MM.1S (cell line): ENCODE data around the gene MARCHF9.

Source experiments
- DNase-seq: peaks from one replicate; pipeline ENCODE4 v3.0.0-alpha.2; 2015
- H2AFZ ChIP-seq: fragments of 300-600 bp; sonication (generic); 2 replicates; pipeline ENCODE4 v1.6.0; 2016; ENCODE audit warnings: antibody characterized with exemption, low read length
- H3F3A ChIP-seq: fragments of 300-600 bp; sonication (generic); 2 replicates; pipeline ENCODE4 v1.6.1; 2016; ENCODE audit warnings: mild to moderate bottlenecking, antibody characterized with exemption, low read length, moderate library complexity, mixed read lengths; ENCODE audit not compliant: insufficient read depth
- H3K27ac ChIP-seq: fragments of 300-600 bp; sonication (generic); 2 replicates; pipeline ENCODE4 v1.5.1; 2016; ENCODE audit warnings: mild to moderate bottlenecking, low read length
- H3K27me3 ChIP-seq: fragments of 300-600 bp; sonication (generic); replicated peaks from 2 replicates; pipeline ENCODE4 v1.6.0; 2016; ENCODE audit warnings: low read length; ENCODE audit not compliant: insufficient read depth
- H3K36me3 ChIP-seq: fragments of 300-600 bp; sonication (generic); replicated peaks from 2 replicates; pipeline ENCODE4 v1.6.1; 2016; ENCODE audit warnings: mild to moderate bottlenecking, low read length, mixed read lengths; ENCODE audit not compliant: insufficient read depth
- H3K4me1 ChIP-seq: fragments of 300-600 bp; sonication (generic); 2 replicates; pipeline ENCODE4 v1.6.1; 2016; ENCODE audit warnings: low read length, mixed read lengths
- H3K4me2 ChIP-seq: fragments of 300-600 bp; sonication (generic); 2 replicates; pipeline ENCODE4 v1.6.0; 2016; ENCODE audit warnings: low read depth, low read length
- H3K4me3 ChIP-seq: fragments of 300-600 bp; sonication (generic); 2 replicates; pipeline ENCODE4 v1.5.1; 2016; ENCODE audit warnings: low read length, mixed read lengths
- H3K79me2 ChIP-seq: fragments of 300-600 bp; sonication (generic); 2 replicates; pipeline ENCODE4 v1.6.1; 2016; ENCODE audit warnings: mixed run types, low read length, mixed read lengths
- H3K9ac ChIP-seq: fragments of 300-600 bp; sonication (generic); 2 replicates; pipeline ENCODE4 v1.6.1; 2016; ENCODE audit warnings: low read length, mixed read lengths
- H3K9me2 ChIP-seq: fragments of 300-600 bp; sonication (generic); replicated peaks from 2 replicates; pipeline ENCODE4 v1.6.1; 2016; ENCODE audit warnings: mild to moderate bottlenecking, low read length, mixed read lengths; ENCODE audit not compliant: insufficient read depth
- H3K9me3 ChIP-seq: fragments of 300-600 bp; sonication (generic); replicated peaks from 2 replicates; pipeline ENCODE4 v1.6.1; 2016; ENCODE audit warnings: mild to moderate bottlenecking, low read length, mixed read lengths; ENCODE audit not compliant: insufficient read depth
- H4K20me1 ChIP-seq: fragments of 300-600 bp; sonication (generic); 2 replicates; pipeline ENCODE4 v1.6.1; 2016; ENCODE audit warnings: mild to moderate bottlenecking, low read length, moderate library complexity, mixed read lengths; ENCODE audit not compliant: insufficient read depth
- CTCF ChIP-seq: fragments of 300-600 bp; sonication (generic); IDR thresholded peaks from 2 replicates; pipeline ENCODE4 v1.5.1; 2016; ENCODE audit warnings: antibody characterized with exemption, low read length, mixed read lengths
- EZH2 ChIP-seq: fragments of 300-600 bp; sonication (generic); optimal IDR thresholded peaks from 2 replicates; pipeline ENCODE3; 2017; ENCODE audit warnings: low read depth, mild to moderate bottlenecking, antibody characterized with exemption, low read length, mixed read lengths
- EZH2phosphoT487 ChIP-seq: fragments of 300-600 bp; sonication (generic); IDR thresholded peaks from 2 replicates; pipeline ENCODE4 v1.6.1; 2018; ENCODE audit warnings: antibody characterized with exemption, low read length

Gene MARCHF9

GRCh38 chr12:57754411-57755193, at the start of gene MARCHF9:
Gene MARCHF9, plus strand, starts transcription at chr12:57755103. Its CDS starts 426 bp downstream, at chr12:57755529.
- Histone ChIP-seq H3K4me1 (peaks cover 31% of the 10 kb centered on the region), H3K79me2 (peaks cover 34% of the 10 kb centered on the region), H3K27me3 (no peaks in the 10 kb centered on the region), H3K9me3 (no peaks in the 10 kb centered on the region), H3K4me3 (peak within 1 kb of the TSS; percentile 73), H3K4me2 (peak within 1 kb of the TSS; percentile 96), H3K9me2 (no peaks in the 10 kb centered on the region), H4K20me1 (no peaks in the 10 kb centered on the region), H3K36me3 (no peaks in the 10 kb centered on the region; the same call in 1 of the 2 replicates), H2AFZ (peak within 1 kb of the TSS; percentile 82), H3K9ac (peak within 1 kb of the TSS; percentile 64; the same call in 1 of the 2 replicates), H3K27ac (peak within 1 kb of the TSS; percentile 65; the same call in 1 of the 2 replicates), H3F3A (peaks cover 23% of the 10 kb centered on the region)
- TF ChIP-seq EZH2phosphoT487: no peak
- no peak for TF ChIP-seq EZH2
- TF ChIP-seq CTCF: no peak
- peak; percentile 89 for DNase-seq

- no peaks in the 10 kb centered on the region for H3F3A ChIP-seq
- no peak for DNase-seq
- no peaks in the 10 kb centered on the region for H3K9me3 ChIP-seq
- TF ChIP-seq EZH2 (no peak), CTCF (no peak), EZH2phosphoT487 (no peak)
- no peak overlapping the region for H3K27ac ChIP-seq
- H3K4me2 ChIP-seq: no peak overlapping the region
- H3K79me2 ChIP-seq: no peaks in the 10 kb centered on the region
- no peaks in the 10 kb centered on the region; the same call in 1 of the 2 replicates for H3K36me3 ChIP-seq
- no peaks in the 10 kb centered on the region for H3K4me1 ChIP-seq
- no peaks in the 10 kb centered on the region for H3K27me3 ChIP-seq
- no peaks in the 10 kb centered on the region for H4K20me1 ChIP-seq
- no peak overlapping the region for H3K9ac ChIP-seq
- no peaks in the 10 kb centered on the region for H3K9me2 ChIP-seq
- H2AFZ ChIP-seq: no peak overlapping the region
- H3K4me3 ChIP-seq: no peak overlapping the region
These were observed 47.7 kb upstream of the MARCHF9 start for GRCh38 chr12:57707250-57707649.

GRCh38 chr12:57708296-57708695, 46.6 kb upstream of the MARCHF9 start:
- Histone ChIP-seq H4K20me1 (no peaks in the 10 kb centered on the region), H3K9me2 (no peaks in the 10 kb centered on the region), H3K9ac (no peak overlapping the region), H3K79me2 (no peaks in the 10 kb centered on the region), H3K4me2 (no peak overlapping the region), H3F3A (no peaks in the 10 kb centered on the region), H3K4me3 (no peak overlapping the region), H3K27ac (no peak overlapping the region), H3K36me3 (no peaks in the 10 kb centered on the region; the same call in 1 of the 2 replicates), H3K9me3 (no peaks in the 10 kb centered on the region), H3K4me1 (no peaks in the 10 kb centered on the region), H2AFZ (no peak overlapping the region), H3K27me3 (no peaks in the 10 kb centered on the region)
- TF ChIP-seq EZH2: no peak
- no peak for TF ChIP-seq CTCF
- no peak for TF ChIP-seq EZH2phosphoT487
- DNase-seq: no peak
